ENCODE results near the gene CDT1. TPM values are rescaled to one million over a fixed set of nuclear protein-coding genes. Genes with fewer than 3 reads are reported as not detected.

Gene CDT1
- polyA plus RNA-seq, 1 experiment, result 1.2 TPM

DNA sequence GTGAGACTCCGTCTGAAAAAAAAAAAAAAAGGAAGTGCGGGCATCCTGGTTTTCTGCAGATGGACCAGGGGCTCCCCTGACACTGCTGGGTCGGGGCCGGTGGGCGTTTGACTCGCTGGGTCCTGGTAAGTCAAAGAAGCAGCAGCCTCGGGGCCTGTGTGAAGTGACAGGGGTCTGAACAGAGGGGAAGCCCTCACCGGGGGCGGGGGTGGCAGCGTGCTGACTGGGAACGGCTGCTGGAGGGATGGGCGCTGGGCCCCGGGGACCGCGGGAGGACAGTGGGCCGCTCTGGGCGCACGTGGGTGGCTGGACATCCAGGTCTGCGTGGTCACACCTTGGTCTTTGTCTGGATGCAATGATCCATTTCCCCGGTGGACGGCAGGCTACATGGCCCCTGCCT lies 45.0 kb downstream of the CDT1 start:
- Histone ChIP-seq H3K27me3 (ENCODE audit: control insufficient read depth, insufficient read depth, low read length) (no peaks in the 10 kb centered on the region), H3K4me3 (ENCODE audit: low read depth, low read length) (no peak overlapping the region), H3K27ac (ENCODE audit: low read depth, low read length) (no peak overlapping the region), H3K9me3 (ENCODE audit: control insufficient read depth, insufficient read depth, low read length) (no peaks in the 10 kb centered on the region; the same call in 1 of the 2 replicates)
- TF ChIP-seq, protein P1, sequence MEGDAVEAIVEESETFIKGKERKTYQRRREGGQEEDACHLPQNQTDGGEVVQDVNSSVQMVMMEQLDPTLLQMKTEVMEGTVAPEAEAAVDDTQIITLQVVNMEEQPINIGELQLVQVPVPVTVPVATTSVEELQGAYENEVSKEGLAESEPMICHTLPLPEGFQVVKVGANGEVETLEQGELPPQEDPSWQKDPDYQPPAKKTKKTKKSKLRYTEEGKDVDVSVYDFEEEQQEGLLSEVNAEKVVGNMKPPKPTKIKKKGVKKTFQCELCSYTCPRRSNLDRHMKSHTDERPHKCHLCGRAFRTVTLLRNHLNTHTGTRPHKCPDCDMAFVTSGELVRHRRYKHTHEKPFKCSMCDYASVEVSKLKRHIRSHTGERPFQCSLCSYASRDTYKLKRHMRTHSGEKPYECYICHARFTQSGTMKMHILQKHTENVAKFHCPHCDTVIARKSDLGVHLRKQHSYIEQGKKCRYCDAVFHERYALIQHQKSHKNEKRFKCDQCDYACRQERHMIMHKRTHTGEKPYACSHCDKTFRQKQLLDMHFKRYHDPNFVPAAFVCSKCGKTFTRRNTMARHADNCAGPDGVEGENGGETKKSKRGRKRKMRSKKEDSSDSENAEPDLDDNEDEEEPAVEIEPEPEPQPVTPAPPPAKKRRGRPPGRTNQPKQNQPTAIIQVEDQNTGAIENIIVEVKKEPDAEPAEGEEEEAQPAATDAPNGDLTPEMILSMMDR (IDR thresholded peaks at IDR 0.05; ENCODE audit: low read depth, low read length), result no peak
- ChIA-PET POLR2A (interaction anchor here (1.6 kb wide), 1 partner anchor 8 kb away, joined by 3 read pairs; the partner anchor contains the start of genes GALNS and TRAPPC2L), CTCF (interaction anchor here (0.6 kb wide), 2 partner anchors 28 to 392 kb away, joined by 3 read pairs; no protein-coding TSS in a partner anchor)
- no peak for DNase-seq (ENCODE audit: low read depth, low spot score)

DNA sequence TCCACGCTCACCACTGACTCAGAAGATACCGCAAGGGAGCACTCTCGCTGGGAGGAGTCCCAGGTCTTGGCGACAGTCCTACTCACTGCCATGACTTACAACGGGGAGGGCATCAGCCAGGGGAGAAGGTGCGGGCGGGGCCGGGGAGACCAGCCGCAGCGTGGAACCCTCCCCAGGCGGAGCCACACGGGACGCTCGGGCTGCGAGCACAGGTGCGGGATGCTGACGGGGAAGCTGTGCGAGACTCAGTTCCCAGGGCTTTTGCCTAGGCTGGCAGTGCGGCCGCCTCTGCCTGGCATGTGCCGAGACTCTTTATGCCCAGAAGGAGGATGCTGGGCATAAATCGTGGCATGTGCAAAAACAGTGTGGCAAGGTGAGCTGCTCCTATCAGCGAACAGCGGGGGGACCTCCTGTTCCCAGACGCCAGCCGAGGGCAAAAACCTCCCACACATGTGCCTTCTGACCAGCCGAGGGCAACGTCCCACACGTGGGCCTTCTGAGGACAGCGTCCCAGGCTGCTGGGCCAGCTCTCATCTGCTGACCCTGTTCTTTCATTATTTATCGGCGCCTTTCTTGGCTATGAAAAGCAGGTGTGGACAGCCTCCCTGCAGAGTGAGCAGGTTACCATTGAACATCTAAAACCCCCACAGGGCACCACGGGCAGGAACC lies 47.1 kb downstream of the CDT1 start:
- no peaks in the 10 kb centered on the region for H3K27me3 ChIP-seq (ENCODE audit: control insufficient read depth, insufficient read depth, low read length)
- CTCF ChIA-PET, result no interaction called here

DNA sequence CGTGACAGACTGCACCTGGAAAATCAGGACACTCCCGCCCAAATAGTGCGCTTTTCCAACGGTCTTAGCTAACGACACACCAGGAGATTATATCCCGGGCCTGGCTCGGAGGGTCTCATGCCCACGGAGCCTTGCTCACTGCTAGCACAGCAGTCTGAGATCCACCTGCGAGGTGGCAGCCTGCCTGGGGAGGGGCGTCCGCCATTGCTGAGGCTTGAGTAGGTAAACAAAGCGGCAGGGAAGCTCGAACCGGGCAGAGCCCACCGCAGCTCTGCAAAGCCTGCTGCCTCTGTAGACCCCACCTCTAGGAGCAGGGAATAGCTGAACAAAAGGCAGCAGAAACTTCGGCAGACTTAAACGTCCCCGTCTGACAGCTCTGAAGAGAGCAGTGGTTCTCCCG lies 48.0 kb downstream of the CDT1 start:
- no peak overlapping the region for H3K27ac ChIP-seq (ENCODE audit: low read depth, low read length)
- DNase-seq (ENCODE audit: low read depth, low spot score), result no peak
- no peaks in the 10 kb centered on the region; the same call in 1 of the 2 replicates for H3K9me3 ChIP-seq (ENCODE audit: control insufficient read depth, insufficient read depth, low read length)
- TF ChIP-seq, protein P1 (IDR thresholded peaks at IDR 0.05; ENCODE audit: low read depth, low read length), result no peak
- H3K27me3 ChIP-seq (ENCODE audit: control insufficient read depth, insufficient read depth, low read length), result no peaks in the 10 kb centered on the region
- ChIA-PET CTCF (no interaction called here), POLR2A (no interaction called here)
- no peak overlapping the region for H3K4me3 ChIP-seq (ENCODE audit: low read depth, low read length)

More for the DNA sequence above, 47.1 kb downstream of the CDT1 start:
- Histone ChIP-seq H3K27ac (ENCODE audit: low read depth, low read length) (no peak overlapping the region), H3K4me3 (ENCODE audit: low read depth, low read length) (no peak overlapping the region), H3K9me3 (ENCODE audit: control insufficient read depth, insufficient read depth, low read length) (no peaks in the 10 kb centered on the region; the same call in 1 of the 2 replicates)
- POLR2A ChIA-PET, result no interaction called here
- TF ChIP-seq, protein P1 (IDR thresholded peaks at IDR 0.05; ENCODE audit: low read depth, low read length), result no peak
- DNase-seq (ENCODE audit: low read depth, low spot score), result no peak

DNA sequence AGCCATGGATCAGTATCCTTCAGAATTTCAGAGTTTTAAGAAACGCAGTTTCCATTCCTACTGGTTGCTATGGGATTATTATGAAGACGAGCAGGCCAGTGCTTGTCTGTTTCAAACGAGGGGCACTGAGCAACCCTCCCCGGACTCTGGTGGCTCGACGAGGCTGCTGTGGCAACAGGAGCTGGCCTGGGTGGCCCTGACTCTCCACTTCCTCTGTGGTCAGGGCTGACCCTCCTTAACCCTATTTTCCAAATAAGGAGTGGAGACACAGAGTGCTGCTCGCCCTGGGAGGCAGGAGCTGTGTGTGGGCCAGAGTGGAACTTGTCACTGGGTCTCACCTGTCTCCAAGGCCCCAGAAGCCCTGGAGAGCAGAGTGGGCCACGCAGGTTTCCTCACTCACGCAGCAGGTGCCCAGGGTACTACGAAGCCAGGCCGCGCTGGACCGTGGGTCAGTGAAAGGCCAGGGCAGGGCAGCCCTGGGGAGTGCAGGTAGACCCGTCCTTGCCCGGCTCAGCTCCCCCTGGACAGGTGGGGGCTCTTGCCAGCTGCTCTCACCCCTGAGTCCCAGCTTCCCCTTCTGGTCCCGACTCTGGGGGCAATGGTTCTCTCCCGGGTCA lies 49.8 kb downstream of the CDT1 start:
- Histone ChIP-seq H3K9me3 (ENCODE audit: control insufficient read depth, insufficient read depth, low read length) (no peaks in the 10 kb centered on the region; the same call in 1 of the 2 replicates), H3K27me3 (ENCODE audit: control insufficient read depth, insufficient read depth, low read length) (no peaks in the 10 kb centered on the region), H3K4me3 (ENCODE audit: low read depth, low read length) (no peak overlapping the region), H3K27ac (ENCODE audit: low read depth, low read length) (no peak overlapping the region)
- TF ChIP-seq, protein P1 (IDR thresholded peaks at IDR 0.05; ENCODE audit: low read depth, low read length), result no peak
- ChIA-PET POLR2A (no interaction called here), CTCF (interaction anchor here (2.3 kb wide), 1 partner anchor 116 kb away, joined by 19 read pairs; no protein-coding TSS in a partner anchor)
- DNase-seq (ENCODE audit: low read depth, low spot score), result no peak

Measured in AG04450 (cell line).